ENCODE measurements around the gene OXTR.

The OXTR gene

DNA sequence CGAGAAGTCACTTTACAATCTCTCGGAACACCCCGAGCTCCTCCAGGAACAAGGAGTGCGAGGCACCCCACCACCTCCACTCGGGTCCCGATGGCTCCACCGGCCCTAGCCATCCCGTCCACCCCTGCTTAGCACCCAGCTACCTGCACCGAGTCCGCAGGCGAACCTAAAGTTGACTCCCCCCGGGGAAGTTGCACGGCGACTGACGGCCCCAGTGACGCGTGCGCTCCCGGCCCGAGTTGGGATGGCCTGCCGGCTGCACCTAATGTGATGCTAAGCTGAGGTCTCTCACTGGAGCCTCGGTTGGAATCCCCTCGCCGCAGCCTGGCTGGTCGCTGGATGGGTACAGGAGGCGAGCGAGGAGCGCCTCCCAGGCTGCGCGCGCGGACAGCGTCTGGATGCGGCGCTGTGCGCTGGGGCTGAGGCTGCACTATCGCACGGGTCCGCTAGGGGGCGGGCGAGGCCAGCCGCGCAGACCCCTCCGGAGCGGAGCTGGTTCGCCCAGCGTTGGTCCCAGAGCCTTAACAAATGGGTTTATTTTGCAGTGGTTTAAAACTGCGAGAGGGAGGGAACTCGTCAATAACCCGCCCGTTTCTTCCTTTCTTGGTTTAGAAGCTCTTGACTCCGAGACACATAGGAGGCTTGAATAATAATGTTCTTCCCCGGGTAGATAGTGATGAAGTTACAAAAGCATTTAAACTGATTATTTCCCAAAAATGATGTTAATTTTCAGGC, at the start of gene OXTR:
Gene OXTR (minus strand): TSS at position 526 of the 735 bp plus-strand sequence. CDS start 1,426 bp downstream, outside the sequence.
- no peak for DNase-seq

DNA sequence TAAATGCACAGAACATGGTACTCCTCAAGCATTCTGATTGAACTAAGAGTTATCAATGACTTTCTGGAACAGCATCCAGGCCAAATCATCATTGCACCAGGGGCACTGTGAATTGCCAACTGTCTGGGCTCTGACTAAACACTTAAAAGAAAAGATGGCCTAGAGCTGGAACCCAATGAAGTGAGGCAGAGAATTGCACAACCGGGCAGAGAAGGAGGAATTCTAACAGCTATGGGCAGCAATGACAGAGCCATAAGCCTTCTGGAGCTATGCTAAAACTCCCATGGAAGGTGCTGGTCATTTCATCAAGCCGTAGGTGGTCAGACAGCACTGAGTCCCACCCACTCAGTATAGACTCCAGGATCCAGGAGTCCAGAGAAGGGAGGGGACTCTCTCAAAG, 48.1 kb upstream of the OXTR start:
- no peak for DNase-seq

DNA sequence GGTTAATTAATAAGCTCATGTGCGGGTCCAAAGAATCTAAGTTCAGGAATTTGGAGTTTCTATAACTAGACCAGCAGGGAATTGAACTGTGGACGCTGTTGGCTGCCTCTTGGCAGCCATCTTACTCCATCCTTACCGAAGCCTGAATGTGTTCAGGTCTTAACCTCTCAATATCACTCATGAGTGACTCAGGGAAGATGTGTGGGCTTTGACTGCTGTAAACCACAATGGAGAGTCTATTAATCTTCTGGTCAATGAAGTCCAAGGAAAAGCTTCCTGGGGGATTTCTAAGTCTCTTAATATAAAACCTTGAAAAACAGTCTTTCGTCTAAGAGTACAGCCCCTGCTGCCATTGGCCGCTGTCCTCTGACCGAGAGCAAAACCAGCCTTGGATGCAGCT, 46.7 kb upstream of the OXTR start:
- DNase-seq, result no peak

DNA sequence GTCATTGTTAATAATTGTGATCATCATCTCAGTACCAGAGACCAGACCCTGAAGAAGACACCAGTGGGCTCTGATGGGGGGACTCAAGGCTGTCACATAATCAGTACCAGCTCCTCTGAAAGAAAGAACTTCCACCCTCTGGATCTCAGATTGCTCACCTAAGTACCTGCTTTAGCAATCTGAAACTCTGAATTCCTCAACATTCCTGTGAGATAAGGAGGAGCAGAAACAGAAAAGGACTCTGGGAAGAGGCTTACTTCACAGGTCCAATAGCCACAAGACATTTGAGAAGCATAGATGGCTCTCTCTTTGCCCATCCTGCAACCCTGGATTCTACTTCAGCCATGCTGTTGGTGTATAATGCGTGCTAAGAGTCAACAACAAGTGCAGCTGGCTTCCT, 44.0 kb upstream of the OXTR start:
- no peak for DNase-seq

DNA sequence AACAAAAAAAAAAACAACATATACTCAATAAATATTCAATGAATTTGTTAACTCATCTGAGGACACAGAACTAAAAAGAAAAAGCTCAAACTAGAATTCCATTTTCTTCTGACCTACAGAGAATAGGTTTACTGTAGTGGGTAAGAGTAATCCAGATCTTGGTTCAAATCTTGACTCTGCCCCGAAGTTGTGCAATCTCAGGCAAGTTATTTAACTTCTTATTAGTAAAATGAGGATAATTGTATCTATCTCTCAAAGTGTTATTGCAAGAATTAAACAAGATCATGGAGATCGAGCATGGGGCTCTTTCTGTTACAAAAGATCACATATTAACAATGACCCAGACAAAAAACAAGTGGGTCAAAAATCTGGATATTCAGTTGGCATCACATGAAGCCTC, 41.1 kb upstream of the OXTR start:
- DNase-seq, result no peak

DNA sequence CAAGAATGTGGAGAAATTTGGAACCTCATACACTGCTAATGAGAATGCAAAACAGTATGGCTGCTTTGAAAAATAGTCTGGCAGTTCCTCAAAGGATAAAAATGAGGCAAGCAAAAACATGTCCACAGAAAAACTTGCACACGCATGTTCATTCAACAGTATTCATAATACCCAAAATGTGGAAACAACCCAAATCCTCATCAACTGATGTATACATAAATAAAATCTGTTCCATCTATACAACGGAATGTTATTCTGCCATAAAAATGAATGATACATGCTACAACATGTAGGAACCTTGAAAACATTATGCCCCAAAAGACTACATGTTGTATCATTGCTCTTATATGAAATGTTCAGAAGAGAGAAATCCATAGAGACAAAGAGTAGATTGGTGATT, 36.4 kb upstream of the OXTR start:
- no peak for DNase-seq

DNA sequence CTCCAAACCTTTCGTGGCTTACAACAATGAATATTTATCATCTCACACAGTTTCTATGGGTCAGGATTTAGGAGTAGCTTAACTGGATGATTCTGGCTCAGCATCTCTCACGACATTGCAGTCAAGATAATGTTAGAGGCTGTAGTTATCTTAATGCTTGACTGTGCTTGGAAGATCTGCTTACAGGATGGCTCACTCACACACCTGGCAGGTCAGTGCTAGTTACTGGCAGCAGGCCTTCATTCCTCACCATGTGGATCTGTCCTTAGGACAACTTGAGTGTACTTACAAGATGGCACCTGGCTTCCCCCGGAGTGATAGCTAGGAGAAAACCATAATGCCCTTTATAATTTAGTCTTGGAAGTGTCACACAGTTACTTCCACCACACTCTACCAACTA, 32.8 kb upstream of the OXTR start:
- no peak for DNase-seq

DNA sequence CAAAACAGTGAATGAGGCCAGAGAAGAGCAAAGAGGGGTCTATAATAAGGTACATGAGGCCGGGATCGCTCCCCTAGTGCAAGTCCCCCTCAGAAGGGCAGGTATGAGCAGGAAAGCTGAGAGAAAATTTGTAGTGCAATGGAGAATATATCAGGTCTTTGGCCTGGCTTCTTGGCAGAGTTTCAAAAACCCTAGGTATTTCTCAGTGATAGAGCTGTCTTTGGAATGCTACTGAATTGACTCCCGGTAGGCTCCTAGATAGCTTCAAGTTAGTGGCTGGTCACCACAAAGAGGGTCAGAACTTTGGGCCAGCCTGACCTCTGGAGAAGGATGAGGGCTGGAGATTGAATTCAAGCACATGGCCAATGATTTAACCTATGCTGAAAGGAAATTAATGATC, 30.6 kb upstream of the OXTR start:
- no peak for DNase-seq

DNA sequence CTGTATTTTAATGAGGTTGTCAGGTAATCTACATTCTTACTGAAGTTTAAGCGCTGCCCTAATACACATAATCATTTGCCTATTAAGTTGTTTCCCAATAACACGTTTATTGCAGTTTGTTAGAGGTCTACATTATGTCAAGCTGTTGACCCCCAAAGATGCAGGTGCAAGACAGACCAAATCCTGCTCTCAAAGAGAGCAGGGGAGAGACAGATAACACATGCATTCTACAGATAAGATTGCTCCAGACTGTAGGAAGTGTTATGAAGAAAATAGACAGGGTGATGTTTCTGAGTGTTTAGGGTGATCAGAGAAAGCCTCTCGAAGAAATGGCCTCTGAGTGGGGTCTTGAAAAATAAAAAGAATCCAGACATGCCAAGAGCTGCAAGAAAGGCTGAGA, 24.8 kb upstream of the OXTR start:
- DNase-seq, result no peak

DNA sequence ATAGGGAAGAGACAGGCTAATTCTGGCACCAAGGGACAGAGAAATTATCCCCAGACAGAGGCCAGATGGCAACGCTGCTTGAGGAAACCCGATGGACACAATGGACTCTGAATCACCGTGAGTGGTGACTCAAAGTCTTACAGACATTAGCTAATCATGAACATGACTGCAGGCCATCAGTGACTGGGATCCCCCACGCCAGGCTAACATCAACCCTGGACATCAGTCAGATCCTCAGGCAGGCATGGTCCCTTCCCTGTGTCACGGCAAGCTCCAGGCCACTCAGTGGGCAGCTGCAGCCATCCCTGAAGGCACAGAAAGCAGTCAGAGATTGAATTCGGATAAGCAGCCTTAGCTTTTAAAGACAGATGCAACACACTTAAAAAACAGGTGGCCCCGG, 23.8 kb upstream of the OXTR start:
- no peak for DNase-seq

DNA sequence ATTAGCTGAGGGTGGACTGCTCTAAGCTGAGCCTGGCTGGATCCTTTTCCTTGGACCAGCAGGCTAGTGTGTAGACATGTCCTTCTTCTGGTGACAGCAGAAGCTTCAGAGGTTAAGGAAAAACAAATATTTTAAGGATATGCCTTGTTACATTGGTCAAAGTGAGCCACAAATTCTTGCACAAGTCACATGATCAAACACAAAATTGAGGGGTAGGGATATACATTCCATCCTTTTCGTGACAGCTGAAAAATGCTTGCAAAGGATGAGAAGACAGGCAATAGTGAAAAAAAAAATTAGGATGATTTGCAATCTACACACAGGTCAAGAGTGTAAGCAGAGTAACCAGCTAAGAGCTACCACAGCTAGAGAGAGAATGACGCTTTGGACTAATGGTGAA, 21.1 kb upstream of the OXTR start:
- no peak for DNase-seq

DNA sequence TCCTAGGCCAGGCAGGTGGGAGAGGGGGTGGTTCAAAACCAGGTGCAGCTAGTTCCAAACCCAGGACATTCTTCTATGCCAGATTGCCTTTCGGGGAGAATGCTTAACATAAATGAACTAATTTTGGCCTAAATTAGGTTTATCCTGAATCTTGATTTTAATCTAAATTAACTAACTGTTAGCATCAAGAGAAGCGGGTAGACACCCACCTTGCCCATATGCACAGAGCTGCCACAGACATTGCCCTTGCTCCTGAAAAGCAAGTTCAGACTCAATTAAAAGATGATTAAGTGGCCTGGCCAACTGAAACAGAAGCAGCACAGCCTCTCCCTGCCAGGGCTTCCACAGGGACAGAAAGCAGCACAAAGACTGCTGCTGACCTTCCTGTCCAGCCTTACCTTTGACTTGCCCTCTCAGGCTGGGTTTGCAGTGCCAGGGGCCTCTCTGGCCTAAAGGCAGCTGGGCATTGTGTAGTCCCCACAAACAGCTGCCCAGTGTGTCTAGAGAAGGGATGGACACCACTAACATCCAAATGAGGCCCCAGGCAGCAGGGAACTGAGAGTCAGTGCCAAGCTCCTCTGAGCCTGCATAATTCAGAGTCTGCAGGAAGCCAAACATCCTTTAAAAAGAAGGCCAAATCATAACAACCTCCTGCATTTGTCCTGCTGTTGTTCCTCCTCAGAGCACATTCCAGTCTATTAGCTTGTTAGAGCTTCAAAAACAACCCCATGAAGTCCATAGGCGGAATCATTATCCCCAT, 15.4 kb upstream of the OXTR start:
- DNase-seq, result no peak

DNA sequence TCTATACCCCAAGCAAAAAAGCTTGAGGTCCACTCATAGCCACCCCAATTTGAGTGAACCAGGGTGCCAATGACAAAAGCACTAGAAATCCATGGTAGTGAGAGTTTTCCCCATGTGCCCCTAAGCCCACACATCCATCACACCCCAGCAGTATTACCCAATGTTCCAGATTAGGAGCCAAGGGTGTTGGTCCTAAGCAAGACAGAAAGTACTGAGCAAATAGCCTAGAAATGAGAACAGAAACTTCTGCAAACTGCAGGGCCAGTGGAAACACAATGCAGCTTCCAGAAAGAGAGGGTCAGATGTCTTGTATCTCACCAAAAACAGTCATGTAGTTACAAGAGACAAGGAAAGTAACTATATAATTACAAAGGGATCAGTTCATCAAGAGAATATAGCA, 10.9 kb upstream of the OXTR start:
- DNase-seq, result no peak

DNA sequence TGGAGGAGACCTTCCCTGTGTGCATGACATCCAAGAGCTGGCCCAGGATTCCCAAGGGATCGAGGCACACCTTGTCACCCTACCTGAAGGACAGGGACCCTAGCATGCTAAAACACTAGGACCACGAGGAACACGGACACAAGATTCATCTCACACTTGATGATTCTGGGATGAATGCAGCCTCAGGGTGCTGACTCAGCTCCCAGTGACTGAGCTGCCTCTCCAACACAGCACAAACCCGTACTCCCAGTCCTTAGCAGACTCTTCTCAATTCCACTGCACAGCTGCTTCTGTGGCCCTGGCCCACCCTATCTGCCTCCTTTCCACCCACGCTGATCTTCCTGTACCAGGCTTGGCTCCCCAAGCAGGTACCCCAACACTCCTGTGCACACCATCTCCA, 9.1 kb upstream of the OXTR start:
- DNase-seq, result no peak

DNA sequence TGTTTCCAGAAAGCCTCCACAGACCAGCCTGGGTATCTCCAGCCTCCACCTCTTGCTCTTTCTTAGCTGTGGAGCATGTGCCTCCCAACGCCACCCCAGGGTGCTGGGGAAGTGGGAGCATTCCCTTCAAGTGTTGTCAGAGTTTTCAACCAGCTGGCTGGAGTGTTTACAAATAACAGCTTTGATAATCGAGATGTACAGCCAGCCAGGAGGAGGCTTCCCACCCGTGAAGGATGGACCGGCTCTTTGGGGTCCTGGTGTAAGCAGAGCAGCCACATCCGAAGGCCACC, 8.5 kb upstream of the OXTR start:
- no peak for DNase-seq

DNA sequence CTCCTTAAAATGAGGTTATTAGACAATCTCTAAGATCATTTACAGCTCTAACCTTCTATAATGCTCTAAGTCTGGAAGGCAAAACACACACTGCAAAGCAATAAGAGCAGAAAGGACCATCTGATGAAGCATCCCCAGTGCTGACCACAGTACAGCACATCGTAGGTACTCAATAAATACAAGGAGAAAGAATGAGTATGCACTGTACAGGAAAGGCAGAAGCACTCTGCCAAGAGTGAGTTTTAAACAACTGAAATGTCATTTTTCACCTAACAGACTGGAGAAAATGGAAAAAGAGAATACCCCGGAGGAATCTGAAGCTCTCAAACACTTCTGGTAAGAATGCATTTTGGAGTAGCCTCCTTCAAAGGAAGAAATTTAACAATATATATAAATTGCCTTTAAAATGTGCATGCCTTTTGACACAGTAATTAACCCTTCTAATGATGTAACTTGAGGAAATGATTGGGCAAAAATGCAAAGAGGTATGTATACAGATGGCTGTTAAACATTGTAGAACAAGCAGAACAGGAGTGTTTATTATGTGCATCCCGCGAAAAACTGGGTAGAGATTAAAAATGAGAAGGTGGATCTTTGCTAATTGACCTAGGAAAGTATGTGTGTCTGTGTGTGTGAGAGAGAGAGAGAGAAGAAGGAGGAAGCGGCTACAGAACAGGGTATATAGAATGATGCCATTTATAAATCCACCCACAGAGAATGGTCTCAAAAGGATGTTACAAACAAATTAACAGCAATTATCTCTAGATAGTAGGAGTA, 8.0 kb upstream of the OXTR start:
- no peak for DNase-seq

DNA sequence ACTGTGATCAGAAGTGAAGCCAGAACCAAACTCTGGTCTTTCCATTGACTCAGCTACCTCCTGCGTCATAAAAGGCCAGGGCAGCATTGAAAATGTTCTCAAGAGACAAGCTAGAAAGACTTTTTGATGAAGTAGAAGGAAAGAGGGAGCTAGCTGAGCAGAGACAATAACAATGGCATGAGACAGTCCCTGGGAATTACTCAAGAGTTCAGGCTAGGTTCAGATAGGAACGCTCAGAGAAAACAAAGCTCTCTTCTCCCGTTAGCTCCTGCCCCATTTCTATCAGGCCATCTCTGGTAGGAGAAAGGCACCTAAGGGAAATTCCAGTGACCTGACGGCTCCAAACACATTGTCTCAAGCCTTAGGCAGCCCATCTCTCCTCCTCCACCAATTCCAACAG, 7.0 kb upstream of the OXTR start:
- DNase-seq, result no peak

DNA sequence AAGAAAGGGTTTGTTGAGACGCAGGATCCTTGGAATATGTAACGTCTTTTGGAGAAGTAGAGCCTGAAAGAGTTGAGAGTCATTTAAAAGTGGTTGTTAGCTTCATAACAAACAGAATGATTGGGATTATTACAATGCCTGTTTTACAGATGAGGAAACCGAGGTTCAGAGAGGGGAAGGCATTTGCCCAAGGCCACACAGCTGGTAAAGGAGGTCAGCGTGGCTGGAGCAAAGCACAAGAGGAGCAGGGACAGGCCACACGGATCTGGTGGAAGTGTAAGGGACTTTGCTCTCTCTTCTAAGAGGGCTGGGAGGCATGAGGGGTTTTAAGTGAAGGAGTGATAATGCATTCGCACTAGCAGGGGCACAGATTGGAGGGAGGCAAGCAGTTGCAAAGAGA, 6.2 kb upstream of the OXTR start:
- no peak for DNase-seq

DNA sequence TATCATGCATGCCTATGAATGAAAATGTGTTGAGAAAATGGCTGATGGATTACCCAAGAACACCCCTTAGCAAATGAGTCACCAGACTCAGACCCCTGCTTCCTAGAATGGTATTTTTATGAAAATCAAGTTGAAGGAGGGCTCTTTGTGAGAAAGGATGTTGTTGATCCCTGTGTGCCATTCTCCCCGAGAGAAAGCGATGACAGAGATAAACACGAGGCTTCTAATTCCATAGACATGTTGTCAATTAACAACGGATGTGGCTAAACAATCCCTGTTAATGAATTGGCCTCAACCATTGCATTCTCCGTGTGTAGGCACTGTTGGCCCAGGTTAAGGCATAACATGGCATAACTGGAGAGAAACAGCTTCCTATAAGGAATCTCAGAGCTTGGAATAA, 5.8 kb upstream of the OXTR start:
- no peak for DNase-seq

DNA sequence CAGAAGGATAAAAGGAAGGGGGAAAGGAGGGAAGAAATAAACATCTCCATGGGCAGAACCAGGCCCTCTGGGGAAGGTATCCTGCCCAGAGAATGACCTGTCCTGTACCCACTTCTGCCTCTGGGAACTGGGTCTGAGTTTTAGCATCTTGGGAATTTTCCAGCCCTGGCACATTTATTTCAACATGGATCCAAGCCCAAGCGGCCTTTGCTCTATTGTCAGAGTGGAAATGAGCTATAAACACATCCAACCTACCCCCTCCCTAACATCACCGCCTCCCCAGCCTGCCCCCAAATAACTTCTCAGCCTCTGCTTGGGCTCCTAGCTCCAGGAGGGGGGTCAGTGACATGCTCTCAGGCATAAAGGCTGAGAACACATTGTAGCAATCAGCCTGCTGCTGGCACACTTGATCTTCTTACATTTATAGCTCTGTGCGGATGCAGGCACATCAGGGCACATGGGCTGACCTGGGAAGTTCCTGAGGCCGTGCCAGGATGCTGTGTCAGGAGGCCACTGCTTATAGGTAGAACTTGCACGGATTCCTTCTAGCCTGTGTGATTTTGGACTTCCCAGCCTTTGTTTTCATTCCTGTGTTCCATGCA, 4.6 kb upstream of the OXTR start:
- no peak for DNase-seq

DNA sequence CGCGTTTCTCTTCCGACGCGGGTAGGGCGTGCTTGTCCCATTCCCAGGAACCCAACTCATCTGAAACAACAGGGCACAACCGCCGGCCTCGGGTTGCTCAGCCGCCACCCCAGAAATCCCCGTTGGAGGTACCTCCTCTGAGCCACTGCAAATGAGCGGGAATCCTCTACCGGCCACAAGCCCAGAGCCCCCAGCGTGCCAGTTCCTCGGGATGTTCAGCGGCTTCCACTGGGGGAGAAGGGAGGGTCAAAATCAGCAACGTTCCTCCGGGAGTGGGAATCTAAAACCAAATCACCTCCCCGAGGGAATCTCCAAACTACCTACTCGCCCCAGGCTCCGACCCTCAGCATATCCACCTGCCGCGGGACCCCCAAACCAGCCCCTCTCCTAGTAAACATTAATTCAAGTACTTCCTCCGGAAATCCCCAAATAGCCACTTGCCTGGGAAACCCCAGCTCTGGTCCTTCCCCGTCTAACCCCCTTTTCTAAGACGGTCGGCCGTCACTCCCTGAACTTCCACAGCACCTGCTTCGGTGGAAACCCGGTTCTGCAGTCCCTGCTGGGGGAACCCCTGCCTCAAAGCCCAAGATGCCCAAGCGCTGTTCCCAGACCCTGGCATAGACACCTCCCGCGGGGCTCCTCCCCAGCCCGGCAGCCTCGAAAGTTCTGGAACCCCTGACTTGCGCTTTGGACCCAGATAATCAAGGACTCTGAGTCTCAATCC, 887 bp downstream of the OXTR start:
- no peak for DNase-seq

DNA sequence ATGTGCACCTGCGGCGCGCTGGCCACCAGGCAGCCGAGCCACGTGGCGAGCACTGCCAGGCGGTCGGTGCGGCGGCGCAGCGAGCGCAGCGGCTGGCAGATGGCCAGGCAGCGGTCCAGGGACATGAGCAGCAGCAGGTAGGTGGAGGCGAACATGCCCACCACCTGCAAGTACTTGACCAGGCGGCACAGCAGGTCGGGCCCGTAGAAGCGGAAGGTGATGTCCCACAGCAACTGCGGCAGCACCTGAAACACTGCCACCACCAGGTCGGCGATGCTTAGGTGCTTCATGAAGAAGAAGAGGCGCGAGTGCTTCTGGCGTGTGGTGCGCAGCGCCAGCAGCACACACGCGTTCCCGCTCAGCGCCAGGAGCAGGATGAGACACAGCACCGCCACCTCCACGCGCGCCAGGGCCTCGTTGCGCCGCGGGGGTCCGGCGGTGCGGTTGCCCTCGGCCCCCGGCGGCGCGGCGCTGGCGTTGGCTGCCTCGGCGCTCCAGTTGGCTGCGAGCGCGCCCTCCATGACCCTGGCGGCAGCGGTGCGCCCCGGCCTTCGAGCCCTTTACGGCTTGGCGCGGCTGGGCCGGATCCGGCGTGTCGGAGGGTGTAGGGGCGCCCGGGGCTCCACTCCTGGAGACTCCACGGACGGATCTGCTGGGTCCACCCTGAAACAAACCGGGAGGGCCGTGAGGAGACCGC, 1.6 kb downstream of the OXTR start:
- DNase-seq, result no peak

Data from GDM1 (cell line).